CD4-positive, alpha-beta T cell treated with Interleukin-12 subunit alpha and Interleukin-12 subunit beta, for 1 hour (primary cell): ENCODE results near the gene ZNF740.
"Not testable (repeated sequence)": the region's sequence is repeated elsewhere in the genome, so short reads cannot be mapped to it uniquely, and the experiment has no call there.

Experiments used
- DNase-seq: peaks from one replicate; pipeline ENCODE4 v3.0.0-alpha.2; 2020

Gene ZNF740

GRCh38 chr12:53173085-53173715 lies 7.3 kb upstream of the ZNF740 start:
- DNase-seq = no peak

- DNase-seq = peak; percentile 29
Observed at GRCh38 chr12:53174881-53175491, 5.5 kb upstream of the ZNF740 start.

- no peak for DNase-seq
Observed at GRCh38 chr12:53176750-53177149, 3.8 kb upstream of the ZNF740 start.

GRCh38 chr12:53177447-53177846 lies 3.1 kb upstream of the ZNF740 start:
- not testable (repeated sequence) for DNase-seq

GRCh38 chr12:53178803-53179202 lies 1.7 kb upstream of the ZNF740 start:
- DNase-seq = not testable (repeated sequence)

GRCh38 chr12:53179687-53180219 lies 769 bp upstream of the ZNF740 start:
- DNase-seq = no peak

- DNase-seq = peak; percentile 84
Observed at GRCh38 chr12:53180931-53181645, 566 bp downstream of the ZNF740 start.

GRCh38 chr12:53181935-53182334 lies 1.4 kb downstream of the ZNF740 start:
- DNase-seq = no peak

GRCh38 chr12:53182903-53183302 lies 2.4 kb downstream of the ZNF740 start:
- no peak for DNase-seq

GRCh38 chr12:53184828-53185227 lies 4.3 kb downstream of the ZNF740 start:
- no peak for DNase-seq

GRCh38 chr12:53185582-53186153 lies 5.1 kb downstream of the ZNF740 start:
- DNase-seq = no peak

GRCh38 chr12:53186745-53187144 lies 6.2 kb downstream of the ZNF740 start:
- no peak for DNase-seq

GRCh38 chr12:53187145-53187899 lies 6.8 kb downstream of the ZNF740 start:
- DNase-seq = no peak

- peak; percentile 55 for DNase-seq
Observed at GRCh38 chr12:53190108-53190729, 9.7 kb downstream of the ZNF740 start.

- no peak for DNase-seq
Observed at GRCh38 chr12:53191096-53191884, 10.8 kb downstream of the ZNF740 start.

GRCh38 chr12:53191885-53192530 lies 11.5 kb downstream of the ZNF740 start:
- no peak for DNase-seq

GRCh38 chr12:53192531-53193021 lies 12.1 kb downstream of the ZNF740 start:
- DNase-seq = no peak

- no peak for DNase-seq
Observed at GRCh38 chr12:53193040-53193439, 12.5 kb downstream of the ZNF740 start.

GRCh38 chr12:53193985-53194716 lies 13.6 kb downstream of the ZNF740 start:
- DNase-seq = no peak

GRCh38 chr12:53194973-53195372 lies 14.5 kb downstream of the ZNF740 start:
- no peak for DNase-seq
